ENCODE results near the gene PRAMEF26.
"Not testable (repeated sequence)": the region's sequence is repeated elsewhere in the genome, so short reads cannot be mapped to it uniquely, and the experiment has no call there.

Gene PRAMEF26

GRCh38 chr1:13155909-13156308 is at the start of gene PRAMEF26:
PRAMEF26 (minus strand) TSS chr1:13156009; CDS start chr1:13153095, 2,914 bp downstream.
- DNase-seq, result not testable (repeated sequence)

GRCh38 chr1:13201309-13201708 is 45.5 kb upstream of the PRAMEF26 start, which contains the start of gene PRAMEF13:
PRAMEF13 (minus strand) TSS chr1:13201409; CDS start chr1:13199589, 1,820 bp downstream.
- DNase-seq, result not testable (repeated sequence)

DNA sequence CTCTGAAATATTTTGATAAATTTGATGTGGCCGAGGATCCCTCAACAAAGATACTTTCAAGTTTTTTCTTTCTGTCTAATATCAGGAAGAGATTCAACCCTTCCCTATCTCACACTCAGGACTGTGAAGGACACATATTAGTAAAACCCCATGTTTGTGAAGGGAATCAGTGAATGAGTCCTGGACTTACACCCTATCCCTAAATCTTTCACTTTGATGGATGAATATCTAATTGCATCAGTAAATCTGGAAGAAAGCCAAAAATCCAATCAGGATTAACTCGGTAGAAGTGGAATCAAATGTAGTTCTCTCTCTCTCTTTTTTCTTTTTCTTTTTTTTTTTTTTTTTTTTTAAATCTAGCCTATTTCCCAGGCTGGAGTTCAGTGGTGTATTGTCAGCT is 15.7 kb upstream of the PRAMEF26 start, which contains the start of gene PRAMEF9:
PRAMEF9 (plus strand) TSS at position 301 of the 400 bp plus-strand sequence. CDS start 3,433 bp downstream, outside the sequence.
- not testable (repeated sequence) for DNase-seq

GRCh38 chr1:13165531-13165930 is 9.7 kb upstream of the PRAMEF26 start, which contains the start of gene HNRNPCL4:
HNRNPCL4 (minus strand) TSS chr1:13165631; CDS start chr1:13165467, 164 bp downstream.
- not testable (repeated sequence) for DNase-seq

DNA sequence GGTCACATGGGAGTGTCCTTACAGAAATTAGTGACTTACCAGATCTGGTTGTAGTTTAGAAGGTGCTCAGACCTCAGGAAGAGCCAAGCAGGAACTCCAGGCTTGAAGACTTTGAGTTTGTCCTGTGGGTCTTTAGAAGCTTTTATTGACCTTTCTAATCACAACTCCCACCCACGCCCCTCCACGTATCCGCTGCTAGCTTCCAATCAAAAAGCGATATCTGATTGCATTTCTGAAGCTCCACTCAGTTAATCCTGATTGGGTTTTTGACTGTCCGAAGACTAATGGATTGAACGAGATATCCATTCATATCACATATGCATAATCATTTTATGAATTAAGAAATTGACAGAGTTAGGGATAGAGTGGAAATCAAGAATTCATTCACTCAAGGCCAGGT is 39.1 kb downstream of the PRAMEF26 start, which contains the start of gene HNRNPCL2:
HNRNPCL2 (minus strand) TSS at position 101 of the 400 bp plus-strand sequence. CDS start 454 bp downstream, outside the sequence.
- not testable (repeated sequence) for DNase-seq

All from midbrain (tissue), 1 donor.